HCT116 (cell line): Measurements from ENCODE around the gene MAPK4.

Experiments used
- POLR2A ChIP-seq: IDR thresholded peaks from 2 replicates; pipeline ENCODE4 v1.7.0; 2011; ENCODE audit warnings: borderline replicate concordance; ENCODE audit not compliant: insufficient read depth, insufficient read length; ENCODE audit errors: extremely low read depth
- TF ChIP-seq, protein P1 (sequence below), 3 experiments: fragments of 200-600 bp in 1 of 3; sonication (generic) in 1 of 3; IDR thresholded peaks in 2 of 3; conservative IDR thresholded peaks in 1 of 3; 2 replicates each; pipeline ENCODE4 v1.5.1; 2012 to 2017; ENCODE audit warnings: low read depth in 2 of 3, low read length in 2 of 3, antibody characterized with exemption in 1 of 3, borderline replicate concordance in 1 of 3, control low read depth in 1 of 3, mild to moderate bottlenecking in 1 of 3, mixed read lengths in 1 of 3, mixed run types in 1 of 3, moderate library complexity in 1 of 3; ENCODE audit not compliant: insufficient read depth in 1 of 3
- TF ChIP-seq, protein P2 (sequence below): IDR thresholded peaks from 2 replicates; pipeline ENCODE4 v1.6.1; 2012

DNA sequence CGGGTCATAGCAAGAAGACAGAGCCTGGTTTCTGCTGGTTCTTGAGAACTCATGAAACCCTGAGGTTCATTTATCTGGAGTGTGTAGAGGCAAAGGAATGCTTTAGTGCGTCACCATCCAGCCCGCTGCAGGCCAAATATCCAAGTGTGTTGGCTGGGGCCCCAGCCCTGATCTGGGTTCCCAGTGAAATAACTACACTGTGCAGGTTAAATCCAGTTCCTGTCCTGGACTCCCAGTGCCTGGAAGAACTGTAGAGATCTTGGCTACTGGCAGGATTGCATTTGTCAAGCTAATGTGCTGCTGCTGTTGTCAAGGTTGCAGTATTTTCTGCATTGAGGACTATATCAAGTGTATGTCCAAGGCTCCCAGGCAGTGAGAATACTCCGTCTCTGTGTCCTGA is 89.9 kb downstream of the MAPK4 start:
- TF ChIP-seq, protein P1, sequence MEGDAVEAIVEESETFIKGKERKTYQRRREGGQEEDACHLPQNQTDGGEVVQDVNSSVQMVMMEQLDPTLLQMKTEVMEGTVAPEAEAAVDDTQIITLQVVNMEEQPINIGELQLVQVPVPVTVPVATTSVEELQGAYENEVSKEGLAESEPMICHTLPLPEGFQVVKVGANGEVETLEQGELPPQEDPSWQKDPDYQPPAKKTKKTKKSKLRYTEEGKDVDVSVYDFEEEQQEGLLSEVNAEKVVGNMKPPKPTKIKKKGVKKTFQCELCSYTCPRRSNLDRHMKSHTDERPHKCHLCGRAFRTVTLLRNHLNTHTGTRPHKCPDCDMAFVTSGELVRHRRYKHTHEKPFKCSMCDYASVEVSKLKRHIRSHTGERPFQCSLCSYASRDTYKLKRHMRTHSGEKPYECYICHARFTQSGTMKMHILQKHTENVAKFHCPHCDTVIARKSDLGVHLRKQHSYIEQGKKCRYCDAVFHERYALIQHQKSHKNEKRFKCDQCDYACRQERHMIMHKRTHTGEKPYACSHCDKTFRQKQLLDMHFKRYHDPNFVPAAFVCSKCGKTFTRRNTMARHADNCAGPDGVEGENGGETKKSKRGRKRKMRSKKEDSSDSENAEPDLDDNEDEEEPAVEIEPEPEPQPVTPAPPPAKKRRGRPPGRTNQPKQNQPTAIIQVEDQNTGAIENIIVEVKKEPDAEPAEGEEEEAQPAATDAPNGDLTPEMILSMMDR (IDR thresholded peaks at IDR 0.05 in 2 of 3, conservative IDR thresholded peaks at IDR 0.05 in 1 of 3; ENCODE audit: borderline replicate concordance in 1 of 3, insufficient read depth in 1 of 3, low read depth in 2 of 3, low read length in 2 of 3) = no peak
- no peak for TF ChIP-seq POLR2A
- TF ChIP-seq, protein P2, sequence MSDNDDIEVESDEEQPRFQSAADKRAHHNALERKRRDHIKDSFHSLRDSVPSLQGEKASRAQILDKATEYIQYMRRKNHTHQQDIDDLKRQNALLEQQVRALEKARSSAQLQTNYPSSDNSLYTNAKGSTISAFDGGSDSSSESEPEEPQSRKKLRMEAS = no peak
